Nephron (organoid): ENCODE data around the gene RAB5IF.
"Not testable (repeated sequence)": the region's sequence is repeated elsewhere in the genome, so short reads cannot be mapped to it uniquely, and the experiment has no call there.

ENCODE experiments used
- H3K27ac Mint-ChIP-seq, 3 experiments: 2 replicates each; pipeline ENCODE4 v1.8.0; 2020; ENCODE audit warnings: mixed read lengths in 3 of 3, mild to moderate bottlenecking in 2 of 3, moderate library complexity in 1 of 3
- H3K27me3 Mint-ChIP-seq: 2 replicates; pipeline ENCODE4 v1.8.0; 2021; ENCODE audit warnings: low read depth, mild to moderate bottlenecking, moderate library complexity, mixed read lengths
- H3K36me3 Mint-ChIP-seq: 2 replicates; pipeline ENCODE4 v1.8.0; 2020; ENCODE audit warnings: low read depth, mixed read lengths
- H3K4me1 Mint-ChIP-seq: 2 replicates; pipeline ENCODE4 v1.8.0; 2020; ENCODE audit warnings: mixed read lengths
- H3K4me3 Mint-ChIP-seq, 3 experiments: 2 replicates each; pipeline ENCODE4 v1.8.0; 2020; ENCODE audit warnings: mild to moderate bottlenecking in 3 of 3, mixed read lengths in 3 of 3, moderate library complexity in 2 of 3
- H3K9me3 Mint-ChIP-seq: 2 replicates; pipeline ENCODE4 v1.8.0; 2020; ENCODE audit warnings: mixed read lengths
- TF ChIP-seq, protein P1 (sequence below), 3 experiments: fragments of 200-600 bp; sonication (generic); IDR thresholded peaks; one replicate each; pipeline ENCODE4 v1.5.0; 2021; ENCODE audit warnings: antibody characterized with exemption in 3 of 3; ENCODE audit not compliant: unreplicated experiment in 3 of 3

Gene RAB5IF

DNA sequence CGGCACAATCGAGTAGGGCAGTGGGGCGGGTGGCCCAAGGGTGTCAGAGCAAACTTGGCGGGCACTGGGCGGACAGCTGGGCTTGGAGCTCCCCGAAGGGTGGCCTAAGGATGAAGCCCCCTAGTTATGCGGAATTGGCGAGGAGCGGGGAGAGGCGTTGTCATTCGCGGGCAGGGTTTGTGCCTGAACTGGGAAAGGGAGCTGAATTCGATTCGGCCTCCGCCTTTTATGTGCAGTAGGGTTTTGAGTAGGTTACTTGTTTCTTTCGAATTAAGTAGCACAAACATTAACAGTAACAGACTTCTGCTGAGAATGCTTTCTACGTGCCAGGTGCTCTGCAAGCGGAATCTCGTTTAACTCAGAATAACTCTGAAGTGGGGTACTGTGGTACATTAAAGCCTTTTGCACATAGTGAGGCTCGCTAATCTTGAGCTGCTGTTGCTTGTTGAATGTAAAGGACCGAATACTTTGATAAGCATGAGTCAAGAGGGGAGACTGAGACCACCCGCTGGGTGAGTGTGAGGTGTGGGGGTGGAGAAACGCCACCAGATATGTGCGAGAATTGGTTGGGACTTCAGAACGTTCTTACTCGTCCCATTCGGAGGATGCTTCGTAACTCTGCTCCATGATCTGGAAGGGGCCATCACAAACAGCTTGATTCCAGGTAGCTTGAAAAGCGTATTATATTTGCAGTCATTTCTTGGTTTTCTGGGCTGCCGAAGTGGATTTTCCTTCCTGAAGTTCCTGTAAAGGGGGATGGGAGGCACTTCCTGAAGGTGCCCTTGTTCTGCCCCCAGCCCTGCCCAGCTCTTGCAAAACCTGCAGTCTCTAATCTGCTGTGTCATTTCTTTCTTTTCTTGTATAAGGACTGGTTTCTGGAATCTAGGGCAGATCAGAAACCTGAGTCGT lies 833 bp downstream of the RAB5IF start:
- Mint-ChIP-seq H3K27me3 (no peaks in the 10 kb centered on the region), H3K4me3 (peak overlapping the region; percentile 98), H3K27ac (peak overlapping the region; percentile 83 to 89 (median 84)), H3K9me3 (no peaks in the 10 kb centered on the region), H3K4me1 (peaks cover 29% of the 10 kb centered on the region), H3K36me3 (peaks cover 26% of the 10 kb centered on the region)
- TF ChIP-seq, protein P1, sequence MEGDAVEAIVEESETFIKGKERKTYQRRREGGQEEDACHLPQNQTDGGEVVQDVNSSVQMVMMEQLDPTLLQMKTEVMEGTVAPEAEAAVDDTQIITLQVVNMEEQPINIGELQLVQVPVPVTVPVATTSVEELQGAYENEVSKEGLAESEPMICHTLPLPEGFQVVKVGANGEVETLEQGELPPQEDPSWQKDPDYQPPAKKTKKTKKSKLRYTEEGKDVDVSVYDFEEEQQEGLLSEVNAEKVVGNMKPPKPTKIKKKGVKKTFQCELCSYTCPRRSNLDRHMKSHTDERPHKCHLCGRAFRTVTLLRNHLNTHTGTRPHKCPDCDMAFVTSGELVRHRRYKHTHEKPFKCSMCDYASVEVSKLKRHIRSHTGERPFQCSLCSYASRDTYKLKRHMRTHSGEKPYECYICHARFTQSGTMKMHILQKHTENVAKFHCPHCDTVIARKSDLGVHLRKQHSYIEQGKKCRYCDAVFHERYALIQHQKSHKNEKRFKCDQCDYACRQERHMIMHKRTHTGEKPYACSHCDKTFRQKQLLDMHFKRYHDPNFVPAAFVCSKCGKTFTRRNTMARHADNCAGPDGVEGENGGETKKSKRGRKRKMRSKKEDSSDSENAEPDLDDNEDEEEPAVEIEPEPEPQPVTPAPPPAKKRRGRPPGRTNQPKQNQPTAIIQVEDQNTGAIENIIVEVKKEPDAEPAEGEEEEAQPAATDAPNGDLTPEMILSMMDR (IDR thresholded peaks at IDR 0.05; ENCODE audit: unreplicated experiment in 3 of 3) = no peak

DNA sequence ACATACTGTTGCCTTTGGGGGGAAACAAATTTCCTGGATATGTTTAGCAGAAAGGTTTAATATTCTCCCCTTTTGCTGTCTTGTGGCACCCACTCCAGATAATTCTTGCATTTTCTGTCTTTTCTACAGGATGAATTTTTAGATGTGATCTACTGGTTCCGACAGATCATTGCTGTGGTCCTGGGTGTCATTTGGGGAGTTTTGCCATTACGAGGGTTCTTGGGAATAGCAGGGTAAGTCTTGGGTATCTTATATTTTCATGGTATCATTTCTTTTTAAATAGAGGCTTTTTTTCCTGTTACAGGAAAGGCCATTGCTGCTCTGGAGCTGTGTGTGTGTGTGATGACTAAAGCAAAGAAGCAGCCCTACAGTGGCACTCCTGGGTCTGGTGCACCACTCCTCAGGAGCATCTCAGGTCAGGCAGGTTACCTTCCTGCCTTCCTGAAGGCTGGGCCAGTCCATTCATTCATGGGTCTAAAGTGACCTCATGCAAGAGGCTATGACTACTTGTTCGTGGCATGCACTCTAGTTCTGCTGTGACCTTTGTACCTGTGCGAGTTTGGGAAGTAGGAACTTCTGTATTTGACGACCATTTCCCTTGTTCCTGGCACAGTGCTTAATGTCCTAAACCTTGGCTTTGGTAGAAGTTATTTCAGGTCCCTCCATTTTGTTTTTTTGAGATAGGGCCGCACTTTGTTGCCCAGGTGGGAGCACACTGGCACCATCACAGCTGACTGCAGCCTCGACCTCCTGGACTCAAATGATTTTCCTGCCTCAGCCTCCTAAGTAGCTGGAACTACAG lies 2.2 kb downstream of the RAB5IF start:
- Mint-ChIP-seq H3K36me3 (peaks cover 39% of the 10 kb centered on the region), H3K27ac (peak overlapping the region in 2 of 3 experiments; percentile 41 to 48), H3K27me3 (no peaks in the 10 kb centered on the region), H3K9me3 (no peaks in the 10 kb centered on the region), H3K4me3 (peak overlapping the region; percentile 98), H3K4me1 (peaks cover 25% of the 10 kb centered on the region)
- TF ChIP-seq, protein P1 (IDR thresholded peaks at IDR 0.05; ENCODE audit: unreplicated experiment in 3 of 3) = no peak

DNA sequence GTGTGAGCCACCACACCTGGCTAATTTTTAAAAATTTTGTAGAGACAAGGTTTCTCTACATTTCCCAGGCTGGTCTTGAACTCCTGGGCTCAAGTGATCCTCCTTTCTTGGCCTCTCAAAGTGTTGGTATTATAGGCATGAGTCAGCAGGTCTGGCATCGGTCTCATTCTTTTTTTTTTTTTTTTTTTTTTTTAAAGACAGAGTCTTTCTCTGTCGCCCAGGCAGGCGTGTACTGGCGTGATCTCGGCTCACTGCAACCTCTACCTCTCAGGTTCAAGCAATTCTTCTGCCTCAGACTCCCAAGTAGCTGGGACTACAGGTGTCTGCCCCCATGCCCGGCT lies 2.8 kb downstream of the RAB5IF start:
- H3K27ac Mint-ChIP-seq, H3K27me3 Mint-ChIP-seq, H3K9me3 Mint-ChIP-seq: not testable (repeated sequence)
- Mint-ChIP-seq H3K4me1 (peaks cover 25% of the 10 kb centered on the region), H3K36me3 (peaks cover 43% of the 10 kb centered on the region), H3K4me3 (peak overlapping the region; percentile 66 to 98 (median 98))

DNA sequence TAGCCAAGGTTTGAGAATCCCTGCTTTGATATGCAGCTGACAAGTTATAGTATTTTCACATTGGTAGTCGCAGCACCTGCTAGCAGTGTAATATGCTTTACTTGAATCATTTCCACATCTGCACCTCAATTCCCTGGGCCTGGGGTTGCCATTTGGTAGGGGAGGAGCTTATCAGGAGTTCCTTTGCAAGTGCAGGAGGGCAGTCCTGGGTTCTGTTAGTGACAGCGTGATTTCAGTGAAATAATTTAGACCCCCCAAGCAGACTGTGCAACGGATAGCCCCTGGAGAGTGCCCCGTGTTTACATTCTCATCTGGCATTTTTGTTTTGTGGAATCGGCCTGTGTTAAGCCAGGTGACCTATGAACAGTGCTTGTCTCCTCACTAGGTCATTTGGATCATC lies 6.0 kb downstream of the RAB5IF start:
- peaks cover 10% of the 10 kb centered on the region for H3K4me1 Mint-ChIP-seq
- no peaks in the 10 kb centered on the region for H3K27me3 Mint-ChIP-seq
- H3K9me3 Mint-ChIP-seq = no peaks in the 10 kb centered on the region
- no peak overlapping the region for H3K4me3 Mint-ChIP-seq
- no peak overlapping the region for H3K27ac Mint-ChIP-seq
- TF ChIP-seq, protein P1 (IDR thresholded peaks at IDR 0.05; ENCODE audit: unreplicated experiment in 3 of 3) = no peak
- H3K36me3 Mint-ChIP-seq = peaks cover 43% of the 10 kb centered on the region

DNA sequence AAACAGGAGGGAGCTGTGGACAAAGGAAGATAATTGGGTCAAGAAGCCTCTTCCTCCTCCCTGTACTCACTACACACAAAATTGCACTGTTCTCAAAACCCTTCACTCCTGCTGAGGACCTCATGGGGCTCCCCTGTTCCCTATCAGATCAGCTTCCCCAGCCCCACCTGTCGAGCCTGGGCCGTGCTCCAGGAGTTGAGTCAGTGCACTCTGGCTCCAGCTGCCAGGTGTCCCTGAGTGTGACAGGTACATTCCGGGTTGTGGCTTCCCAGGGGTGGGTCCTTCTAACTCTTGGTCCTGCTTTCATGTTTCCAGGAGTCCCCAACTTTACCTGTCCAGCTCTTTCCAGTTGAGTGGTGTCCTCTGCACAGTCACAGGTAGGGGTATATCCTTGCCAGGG lies 8.4 kb downstream of the RAB5IF start:
- no peaks in the 10 kb centered on the region for H3K27me3 Mint-ChIP-seq
- TF ChIP-seq, protein P1 (IDR thresholded peaks at IDR 0.05; ENCODE audit: unreplicated experiment in 3 of 3) = no peak
- peaks cover 35% of the 10 kb centered on the region for H3K36me3 Mint-ChIP-seq
- H3K9me3 Mint-ChIP-seq = no peaks in the 10 kb centered on the region
- no peak overlapping the region for H3K4me3 Mint-ChIP-seq
- no peaks in the 10 kb centered on the region for H3K4me1 Mint-ChIP-seq
- no peak overlapping the region for H3K27ac Mint-ChIP-seq

DNA sequence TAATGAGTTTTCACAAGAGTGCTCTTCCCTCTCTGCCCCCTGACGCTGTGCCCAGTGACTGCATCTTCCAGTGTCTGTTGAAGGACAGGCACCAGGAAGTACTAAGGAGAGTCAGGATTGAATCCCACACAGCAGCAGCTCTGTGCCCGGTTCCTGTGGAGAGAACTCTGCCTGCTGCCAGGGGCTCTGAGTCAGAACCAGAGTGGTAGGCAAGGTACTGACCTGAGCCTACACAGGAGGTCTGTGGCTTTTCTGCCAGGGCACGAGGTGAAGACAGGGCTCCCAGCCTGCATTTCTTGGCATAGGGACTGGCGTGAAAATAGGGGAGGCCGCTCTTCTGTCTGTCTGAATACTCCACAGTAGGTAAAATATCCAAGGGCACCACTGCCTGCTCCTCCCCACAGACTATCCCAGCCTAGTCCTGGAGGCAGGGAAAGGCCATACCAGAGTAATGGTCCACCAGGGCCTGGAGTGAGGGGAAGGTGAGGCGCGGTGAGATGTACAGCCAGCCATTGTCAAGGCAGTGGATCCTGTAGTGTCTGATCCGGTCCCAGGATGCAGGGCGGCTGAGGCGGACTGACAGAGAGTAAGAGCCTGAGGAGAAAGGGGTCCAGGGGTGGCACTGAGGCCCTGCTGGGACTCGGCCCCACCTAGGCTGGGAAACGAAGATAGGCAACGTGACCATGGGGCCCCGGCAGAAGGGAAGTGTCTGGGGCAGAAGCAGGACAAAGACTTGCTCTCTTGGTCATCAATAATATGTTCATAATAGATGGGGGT lies 9.4 kb downstream of the RAB5IF start:
- Mint-ChIP-seq H3K27ac (peak overlapping the region in 2 of 3 experiments; percentile 46 to 73), H3K4me3 (no peak overlapping the region), H3K4me1 (no peaks in the 10 kb centered on the region), H3K9me3 (no peaks in the 10 kb centered on the region), H3K36me3 (peaks cover 28% of the 10 kb centered on the region), H3K27me3 (no peaks in the 10 kb centered on the region)
- TF ChIP-seq, protein P1 (IDR thresholded peaks at IDR 0.05; ENCODE audit: unreplicated experiment in 3 of 3) = no peak
